GM12801 (cell line): ENCODE results near the gene HECW1.

ENCODE experiments used
- TF ChIP-seq, protein P1 (sequence below): IDR thresholded peaks from one replicate; pipeline ENCODE4 v1.5.1; 2011; ENCODE audit warnings: control low read depth; ENCODE audit not compliant: insufficient read length; ENCODE audit errors: extremely low read depth

Gene HECW1

DNA sequence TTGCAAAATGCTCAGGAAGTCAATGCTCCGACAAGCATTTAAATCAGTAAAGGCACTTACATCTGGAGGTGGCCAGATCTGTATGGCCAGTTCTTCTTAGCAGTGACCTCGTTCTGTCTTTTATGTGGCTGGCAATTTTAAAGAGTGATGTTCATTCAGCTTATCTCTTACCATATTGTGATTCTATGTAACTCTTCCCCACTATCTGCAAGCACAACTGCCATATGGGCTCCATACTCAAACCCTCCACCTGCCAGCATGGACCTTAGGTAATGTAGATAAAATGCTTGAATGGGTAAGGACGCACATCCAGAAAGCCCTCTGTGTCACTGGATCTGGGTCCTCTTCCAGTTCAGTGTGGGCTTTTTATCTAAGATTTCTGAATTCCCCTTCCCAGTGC, 428.0 kb downstream of the HECW1 start:
- TF ChIP-seq, protein P1, sequence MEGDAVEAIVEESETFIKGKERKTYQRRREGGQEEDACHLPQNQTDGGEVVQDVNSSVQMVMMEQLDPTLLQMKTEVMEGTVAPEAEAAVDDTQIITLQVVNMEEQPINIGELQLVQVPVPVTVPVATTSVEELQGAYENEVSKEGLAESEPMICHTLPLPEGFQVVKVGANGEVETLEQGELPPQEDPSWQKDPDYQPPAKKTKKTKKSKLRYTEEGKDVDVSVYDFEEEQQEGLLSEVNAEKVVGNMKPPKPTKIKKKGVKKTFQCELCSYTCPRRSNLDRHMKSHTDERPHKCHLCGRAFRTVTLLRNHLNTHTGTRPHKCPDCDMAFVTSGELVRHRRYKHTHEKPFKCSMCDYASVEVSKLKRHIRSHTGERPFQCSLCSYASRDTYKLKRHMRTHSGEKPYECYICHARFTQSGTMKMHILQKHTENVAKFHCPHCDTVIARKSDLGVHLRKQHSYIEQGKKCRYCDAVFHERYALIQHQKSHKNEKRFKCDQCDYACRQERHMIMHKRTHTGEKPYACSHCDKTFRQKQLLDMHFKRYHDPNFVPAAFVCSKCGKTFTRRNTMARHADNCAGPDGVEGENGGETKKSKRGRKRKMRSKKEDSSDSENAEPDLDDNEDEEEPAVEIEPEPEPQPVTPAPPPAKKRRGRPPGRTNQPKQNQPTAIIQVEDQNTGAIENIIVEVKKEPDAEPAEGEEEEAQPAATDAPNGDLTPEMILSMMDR = no peak

DNA sequence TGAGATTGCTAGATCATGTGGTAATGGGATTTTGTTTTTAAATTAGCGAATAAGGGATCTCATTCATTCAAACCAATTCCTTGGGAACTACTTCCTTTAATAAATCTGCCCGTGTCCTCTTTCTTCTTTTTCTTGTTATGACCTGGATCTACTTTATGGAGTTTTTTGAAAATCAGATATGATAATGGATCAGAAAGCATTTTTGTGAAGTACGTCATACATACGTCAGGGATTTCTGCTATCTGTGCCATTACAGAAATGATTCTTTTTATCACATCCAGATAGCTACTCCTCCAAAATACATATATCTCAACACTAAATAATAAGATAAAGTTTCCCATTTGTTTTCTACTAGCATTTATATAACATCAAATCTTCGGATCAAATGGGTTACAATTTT, 430.3 kb downstream of the HECW1 start:
- TF ChIP-seq, protein P1 = no peak

DNA sequence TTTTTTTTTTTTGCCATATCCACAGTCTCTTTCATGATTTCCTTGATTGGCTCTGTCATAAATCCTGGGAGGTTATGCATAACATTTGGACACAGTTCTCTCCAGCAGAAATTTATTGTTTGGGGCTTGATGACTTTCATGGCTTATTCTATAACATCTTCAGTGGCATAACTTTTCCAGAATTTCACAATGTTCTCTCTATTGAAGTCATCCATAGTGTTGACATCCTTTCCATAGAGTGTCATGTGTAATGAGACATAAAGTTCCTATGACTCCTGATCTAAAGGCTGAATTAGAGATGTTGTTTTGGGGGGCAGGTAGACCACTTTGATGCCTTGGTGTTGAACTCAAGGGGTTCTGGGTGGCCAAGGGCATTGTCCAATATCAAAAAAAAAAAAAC, 433.8 kb downstream of the HECW1 start:
- TF ChIP-seq, protein P1 = no peak

DNA sequence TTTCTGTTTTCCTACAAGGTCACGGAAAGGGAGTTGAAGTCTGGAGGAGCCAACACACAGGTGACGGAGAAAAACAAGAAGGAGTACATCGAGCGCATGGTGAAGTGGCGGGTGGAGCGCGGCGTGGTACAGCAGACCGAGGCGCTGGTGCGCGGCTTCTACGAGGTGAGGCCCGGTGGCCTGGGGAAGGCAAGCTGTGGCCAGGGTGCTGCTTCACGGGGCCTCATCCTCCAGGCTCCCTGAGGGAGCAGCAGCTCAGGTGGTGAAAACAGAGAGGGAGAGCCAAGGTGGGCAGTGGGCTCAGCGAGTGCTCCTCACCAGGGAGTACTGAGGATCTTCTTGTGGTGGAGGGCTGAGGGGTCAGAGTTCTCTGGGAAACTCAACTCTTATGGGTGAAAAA, 438.0 kb downstream of the HECW1 start:
- TF ChIP-seq, protein P1 = no peak

DNA sequence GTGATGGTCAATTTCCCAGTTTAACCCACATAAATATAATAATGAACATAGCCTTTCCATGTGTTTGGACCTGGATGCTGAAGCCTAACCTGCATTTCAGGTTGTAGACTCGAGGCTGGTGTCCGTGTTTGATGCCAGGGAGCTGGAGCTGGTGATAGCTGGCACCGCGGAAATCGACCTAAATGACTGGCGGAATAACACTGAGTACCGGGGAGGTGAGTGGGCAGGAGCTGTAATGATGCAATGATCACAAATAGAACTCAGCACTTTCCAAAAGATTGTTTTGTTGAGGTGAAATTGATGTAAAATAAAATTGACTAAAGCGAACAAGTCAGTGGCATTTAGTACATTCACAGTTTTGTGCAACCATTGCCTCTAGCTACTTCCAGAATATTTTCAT, 439.7 kb downstream of the HECW1 start:
- TF ChIP-seq, protein P1 = no peak

DNA sequence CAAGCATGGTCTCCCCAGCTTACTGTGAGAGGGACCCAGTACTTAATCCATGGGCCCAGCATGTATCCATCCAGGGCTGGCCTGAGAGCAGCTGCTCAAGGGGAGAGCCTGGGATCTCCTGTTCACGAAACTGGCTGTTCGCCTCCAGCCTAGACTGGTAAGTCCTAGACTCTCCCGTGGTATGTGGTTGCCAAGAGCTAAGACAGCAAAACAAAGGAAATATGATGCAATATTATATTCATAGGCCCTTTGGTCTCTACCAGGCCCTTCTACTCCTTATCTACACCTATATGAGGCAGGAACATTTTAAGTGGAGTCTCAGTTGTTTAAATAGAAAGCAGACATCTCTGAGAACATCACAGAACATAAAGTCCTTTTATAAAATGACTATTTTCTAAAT, 441.6 kb downstream of the HECW1 start:
- TF ChIP-seq, protein P1 = no peak

DNA sequence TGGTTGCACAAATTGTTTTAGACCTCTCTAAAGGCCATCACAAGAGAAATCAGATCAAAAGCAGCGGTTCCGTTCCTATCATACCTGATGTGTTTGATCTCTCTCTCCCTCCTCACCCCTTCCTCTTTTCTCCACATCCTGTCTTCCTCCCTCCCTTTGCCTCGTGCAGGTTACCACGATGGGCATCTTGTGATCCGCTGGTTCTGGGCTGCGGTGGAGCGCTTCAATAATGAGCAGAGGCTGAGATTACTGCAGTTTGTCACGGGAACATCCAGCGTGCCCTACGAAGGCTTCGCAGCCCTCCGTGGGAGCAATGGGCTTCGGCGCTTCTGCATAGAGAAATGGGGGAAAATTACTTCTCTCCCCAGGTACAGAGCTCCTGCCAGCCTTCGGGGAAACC, 442.0 kb downstream of the HECW1 start:
- TF ChIP-seq, protein P1 = no peak

DNA sequence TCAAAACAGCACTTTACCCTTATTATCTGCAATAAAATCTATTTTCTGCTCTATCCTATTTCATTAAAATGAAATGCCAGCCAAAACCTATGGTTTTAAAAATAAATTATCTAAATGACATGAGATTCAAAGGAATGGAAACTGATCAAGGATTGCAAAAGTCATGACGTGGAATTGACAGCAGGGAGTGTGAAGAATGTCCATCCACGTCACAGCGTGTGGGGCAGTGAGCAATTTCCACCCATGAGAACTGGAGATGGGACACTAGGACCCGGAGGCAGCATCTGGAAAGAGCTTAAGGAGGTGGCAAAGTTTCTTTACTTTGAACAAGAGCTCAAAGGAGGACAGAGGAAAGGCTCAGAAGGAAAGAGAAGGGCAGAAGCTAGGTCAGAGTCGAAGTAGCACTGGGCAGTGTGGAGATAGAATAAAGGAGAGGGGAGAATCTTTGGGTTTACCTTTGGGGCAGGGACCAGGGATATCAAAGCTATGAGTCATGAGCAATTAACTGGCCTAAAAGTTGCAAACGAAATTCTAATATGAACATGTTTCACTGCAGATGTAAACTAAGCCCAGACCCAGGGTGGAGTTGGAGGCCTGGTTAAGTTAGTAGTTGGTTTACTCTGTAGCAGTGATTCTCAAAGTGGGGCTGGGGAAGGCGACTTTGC, 445.5 kb downstream of the HECW1 start:
- TF ChIP-seq, protein P1 = no peak
